OCI-LY3 (cell line): ENCODE data around the gene POU2F1.

ENCODE experiments used
- H2AFZ ChIP-seq: fragments of 200-600, 300-600 bp; shearing (Covaris generic); 2 replicates; pipeline ENCODE4 v1.6.0; 2014; ENCODE audit warnings: antibody characterized with exemption, low read depth, low read length
- H3K27ac ChIP-seq: fragments of 200-600, 300-600 bp; sonication (generic); 2 replicates; pipeline ENCODE4 v1.5.1; 2014; ENCODE audit warnings: mild to moderate bottlenecking, low read length, moderate library complexity, mixed read lengths
- H3K27me3 ChIP-seq: fragments of 200-600, 300-600 bp; sonication (generic); 2 replicates; pipeline ENCODE4 v1.6.1; 2014; ENCODE audit warnings: low read depth, low read length, mixed read lengths
- H3K36me3 ChIP-seq: fragments of 200-600, 300-600 bp; sonication (generic); replicated peaks from 2 replicates; pipeline ENCODE3; 2014; ENCODE audit warnings: low read depth, low read length, mixed read lengths
- H3K4me1 ChIP-seq: fragments of 300-600, 200-600 bp; sonication (generic); 2 replicates; pipeline ENCODE4 v1.6.1; 2014; ENCODE audit warnings: low read length, mixed read lengths
- H3K4me2 ChIP-seq: fragments of 200-600, 300-600 bp; sonication (generic); 2 replicates; pipeline ENCODE4 v1.6.1; 2014; ENCODE audit warnings: low read length, mixed read lengths
- H3K4me3 ChIP-seq: fragments of 300-600, 200-600 bp; sonication (generic); 2 replicates; pipeline ENCODE4 v1.5.1; 2014; ENCODE audit warnings: antibody characterized with exemption, mild to moderate bottlenecking, low read length, moderate library complexity
- H3K79me2 ChIP-seq: fragments of 300-600, 200-600 bp; shearing (Covaris generic); 2 replicates; pipeline ENCODE4 v1.6.1; 2014; ENCODE audit warnings: mild to moderate bottlenecking, low read length, mixed read lengths
- H3K9ac ChIP-seq: fragments of 300-600, 200-600 bp; shearing (Covaris generic); 2 replicates; pipeline ENCODE4 v1.6.0; 2014; ENCODE audit warnings: mild to moderate bottlenecking, low read length, moderate library complexity
- H3K9me3 ChIP-seq: fragments of 200-600, 300-600 bp; shearing (Covaris generic); 2 replicates; pipeline ENCODE4 v1.6.1; 2014; ENCODE audit warnings: low read length, mixed read lengths; ENCODE audit not compliant: insufficient read depth
- H4K20me1 ChIP-seq: fragments of 200-600, 300-600 bp; sonication (generic); 2 replicates; pipeline ENCODE4 v1.6.1; 2016; ENCODE audit warnings: low read length, mixed read lengths; ENCODE audit not compliant: insufficient read depth
- CTCF ChIP-seq: fragments of 200-600, 300-600 bp; sonication (generic); IDR thresholded peaks from 2 replicates; pipeline ENCODE4 v1.5.1; 2014; ENCODE audit warnings: antibody characterized with exemption, low read length, low read depth
- EZH2phosphoT487 ChIP-seq: fragments of 200-600 bp; shearing (Covaris generic); IDR thresholded peaks from 2 replicates; pipeline ENCODE4 v1.6.1; 2018; ENCODE audit warnings: antibody characterized with exemption, mixed run types, low read depth

POU2F1 gene

GRCh38 chr1:167362638-167363037, 142.0 kb downstream of the POU2F1 start:
- Histone ChIP-seq H3K9me3 (no peaks in the 10 kb centered on the region), H3K79me2 (peaks cover 33% of the 10 kb centered on the region), H3K27ac (no peak overlapping the region), H3K27me3 (no peaks in the 10 kb centered on the region), H2AFZ (no peak overlapping the region), H4K20me1 (peaks cover 33% of the 10 kb centered on the region), H3K4me1 (no peaks in the 10 kb centered on the region), H3K9ac (no peak overlapping the region), H3K4me3 (no peak overlapping the region), H3K4me2 (no peak overlapping the region), H3K36me3 (peaks cover 5% of the 10 kb centered on the region)
- no peak for TF ChIP-seq CTCF
- TF ChIP-seq EZH2phosphoT487, result no peak

- H3K9ac ChIP-seq, result no peak overlapping the region
- H3K79me2 ChIP-seq, result peaks cover 27% of the 10 kb centered on the region
- no peak overlapping the region for H3K27ac ChIP-seq
- H4K20me1 ChIP-seq, result peaks cover 26% of the 10 kb centered on the region
- H3K9me3 ChIP-seq, result no peaks in the 10 kb centered on the region
- no peaks in the 10 kb centered on the region for H3K4me1 ChIP-seq
- TF ChIP-seq CTCF (no peak), EZH2phosphoT487 (no peak)
- H3K4me3 ChIP-seq, result no peak overlapping the region
- H2AFZ ChIP-seq, result no peak overlapping the region
- peaks cover 5% of the 10 kb centered on the region for H3K36me3 ChIP-seq
- no peaks in the 10 kb centered on the region for H3K27me3 ChIP-seq
- no peak overlapping the region for H3K4me2 ChIP-seq
These were observed 144.1 kb downstream of the POU2F1 start for GRCh38 chr1:167364826-167365225.

DNA sequence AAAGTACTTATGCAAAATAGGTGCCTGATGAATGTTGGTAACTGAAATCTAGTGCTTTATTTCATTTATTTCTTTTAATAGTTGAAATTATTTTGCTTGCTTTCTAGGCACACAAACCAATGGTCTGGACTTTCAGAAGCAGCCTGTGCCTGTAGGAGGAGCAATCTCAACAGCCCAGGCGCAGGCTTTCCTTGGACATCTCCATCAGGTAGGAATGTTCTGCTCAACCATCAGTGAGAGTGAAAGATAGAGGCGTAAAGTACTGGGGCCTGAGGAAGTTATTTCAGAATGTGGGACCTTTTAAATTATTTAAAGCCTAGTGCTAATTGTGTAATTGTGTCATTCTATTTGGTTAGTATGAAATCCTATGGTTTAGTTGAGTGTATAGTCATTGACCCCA, 144.7 kb downstream of the POU2F1 start:
- TF ChIP-seq CTCF (no peak), EZH2phosphoT487 (no peak)
- H3K4me1 ChIP-seq, result no peaks in the 10 kb centered on the region
- no peaks in the 10 kb centered on the region for H3K27me3 ChIP-seq
- no peak overlapping the region for H3K27ac ChIP-seq
- H3K9me3 ChIP-seq, result no peaks in the 10 kb centered on the region
- no peak overlapping the region for H3K9ac ChIP-seq
- peaks cover 22% of the 10 kb centered on the region for H4K20me1 ChIP-seq
- no peak overlapping the region for H3K4me2 ChIP-seq
- peaks cover 22% of the 10 kb centered on the region for H3K79me2 ChIP-seq
- peaks cover 5% of the 10 kb centered on the region for H3K36me3 ChIP-seq
- no peak overlapping the region for H3K4me3 ChIP-seq
- no peak overlapping the region for H2AFZ ChIP-seq

DNA sequence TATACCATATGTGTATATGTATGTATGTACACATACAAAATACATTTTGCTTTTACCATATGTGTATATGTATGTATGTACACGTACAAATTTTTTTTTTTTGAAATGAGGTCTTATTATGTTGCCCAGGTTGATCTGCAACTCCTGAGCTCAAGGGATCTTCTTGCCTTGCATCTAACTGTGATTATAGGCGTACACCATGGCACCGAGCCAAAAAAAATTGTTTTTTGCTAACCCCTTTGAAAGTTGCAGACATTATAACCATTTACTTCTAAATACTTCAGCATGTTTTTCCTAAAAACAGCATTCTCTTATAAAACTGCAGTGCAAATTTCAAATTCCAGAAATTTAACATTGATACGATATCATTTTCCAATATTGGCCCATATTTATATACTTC, 147.0 kb downstream of the POU2F1 start:
- H2AFZ ChIP-seq, result no peak overlapping the region
- no peak overlapping the region for H3K4me2 ChIP-seq
- TF ChIP-seq CTCF (no peak), EZH2phosphoT487 (no peak)
- peaks cover 5% of the 10 kb centered on the region; the same call in 1 of the 2 replicates for H4K20me1 ChIP-seq
- H3K9ac ChIP-seq, result no peak overlapping the region
- no peaks in the 10 kb centered on the region for H3K27me3 ChIP-seq
- H3K79me2 ChIP-seq, result peaks cover 1% of the 10 kb centered on the region; the same call in 1 of the 2 replicates
- H3K27ac ChIP-seq, result no peak overlapping the region
- H3K4me3 ChIP-seq, result no peak overlapping the region
- H3K4me1 ChIP-seq, result no peaks in the 10 kb centered on the region
- no peaks in the 10 kb centered on the region for H3K9me3 ChIP-seq
- H3K36me3 ChIP-seq, result peaks cover 9% of the 10 kb centered on the region
